Breast epithelium (tissue), 4 donors: ENCODE measurements around the gene ENTPD3. TPM values are rescaled to one million over a fixed set of nuclear protein-coding genes. Genes with fewer than 3 reads are reported as not detected.

Source experiments
- DNase-seq, 2 donors: peaks; one replicate each; pipeline ENCODE4 v3.0.0-alpha.2; 2019; ENCODE audit warnings: low spot score in 2 of 2
- H3K27ac ChIP-seq, 2 donors: fragments of 200-600 bp; sonication (generic) in 1 of 2; one replicate each; pipeline ENCODE4 v1.5.1; 2016 to 2019; ENCODE audit warnings: mild to moderate bottlenecking in 1 of 2
- H3K27me3 ChIP-seq, 2 donors: fragments of 200-600 bp; sonication (generic) in 1 of 2; one replicate each; pipeline versions ENCODE4 v1.5.1 to v1.6.0; 2017 to 2019; ENCODE audit warnings: control low read depth in 1 of 2, mild to moderate bottlenecking in 1 of 2
- H3K36me3 ChIP-seq: fragments of 200-600 bp; one replicate; pipeline ENCODE4 v1.5.1; 2019
- H3K4me1 ChIP-seq, 2 donors: fragments of 200-600 bp; sonication (generic); one replicate each; pipeline ENCODE4 v1.5.1; 2016 to 2019; ENCODE audit warnings: control low read depth in 1 of 2
- H3K4me3 ChIP-seq, 3 donors: fragments of 200-600 bp; sonication (generic); 1 replicate in 2 of 3; 2 replicates in 1 of 3; pipeline ENCODE4 v1.5.1; 2016 to 2019; ENCODE audit warnings: mild to moderate bottlenecking in 3 of 3, moderate library complexity in 2 of 3
- H3K9me3 ChIP-seq, 2 donors: fragments of 200-600 bp; sonication (generic) in 1 of 2; one replicate each; pipeline ENCODE4 v1.5.1; 2016 to 2019; ENCODE audit warnings: control low read depth in 1 of 2
- CTCF ChIP-seq, 3 donors: fragments of 450-650 bp; IDR thresholded peaks; one replicate each; pipeline ENCODE4 v1.5.1; 2016 to 2017; ENCODE audit warnings: antibody characterized with exemption in 3 of 3, mild to moderate bottlenecking in 3 of 3, moderate library complexity in 3 of 3
- POLR2A ChIP-seq: fragments of 450-650 bp; IDR thresholded peaks from one replicate; pipeline ENCODE4 v1.6.1; 2016; ENCODE audit warnings: antibody characterized with exemption, mild to moderate bottlenecking, moderate library complexity
- POLR2AphosphoS5 ChIP-seq, 3 donors: sonication (generic); formaldehyde crosslinking; IDR thresholded peaks; one replicate each; pipeline ENCODE4 v1.6.1; 2017; ENCODE audit warnings: antibody characterized with exemption in 3 of 3
- intact Hi-C: fragments of 100-400 bp; cut with DNase I; formaldehyde crosslinking; loops from one replicate; pipeline ENCODE4 v1.15.1; 2023; ENCODE audit warnings: low total_unique reads
- total RNA-seq, 3 donors: library from RNA; depleted of rRNA; stranded (reverse); fragments of >200 nt; gene quantifications; one replicate each; pipeline ENCODE4 v1.1.0, GENCODE V29; 2016

ENTPD3 gene
- total RNA-seq, 3 donors from 2014 or later, result 1.4 to 7.5 (median 1.5) TPM

GRCh38 chr3:40355410-40355809, 31.6 kb upstream of the ENTPD3 start:
- TF ChIP-seq POLR2AphosphoS5 (IDR thresholded peaks at IDR 0.05) (no peak), CTCF (IDR thresholded peaks at IDR 0.05) (no peak), POLR2A (no peak)
- Histone ChIP-seq H3K27ac (no peak overlapping the region), H3K4me1 (no peaks in the 10 kb centered on the region), H3K4me3 (no peak overlapping the region), H3K36me3 (no peaks in the 10 kb centered on the region), H3K27me3 (no peaks in the 10 kb centered on the region), H3K9me3 (peaks cover 0 to 9% of the 10 kb centered on the region in 2 donors)
- DNase-seq, result no peak
- intact Hi-C loops, result no loop called here

- no peak for DNase-seq
- H3K4me1 ChIP-seq, result no peaks in the 10 kb centered on the region
- H3K4me3 ChIP-seq, result no peak overlapping the region
- intact Hi-C loops, result no loop called here
- TF ChIP-seq POLR2AphosphoS5 (IDR thresholded peaks at IDR 0.05), result no peak
- TF ChIP-seq POLR2A, result no peak
- no peak for TF ChIP-seq CTCF (IDR thresholded peaks at IDR 0.05)
- H3K36me3 ChIP-seq, result no peaks in the 10 kb centered on the region
- no peaks in the 10 kb centered on the region for H3K27me3 ChIP-seq
- H3K27ac ChIP-seq, result no peak overlapping the region
- no peaks in the 10 kb centered on the region for H3K9me3 ChIP-seq
These were observed 28.5 kb upstream of the ENTPD3 start for GRCh38 chr3:40358454-40358853.

- Histone ChIP-seq H3K9me3 (no peaks in the 10 kb centered on the region), H3K27ac (no peak overlapping the region), H3K4me1 (no peaks in the 10 kb centered on the region), H3K36me3 (no peaks in the 10 kb centered on the region), H3K27me3 (no peaks in the 10 kb centered on the region), H3K4me3 (no peak overlapping the region)
- intact Hi-C loops, result no loop called here
- no peak for DNase-seq
- no peak for TF ChIP-seq CTCF (IDR thresholded peaks at IDR 0.05)
These were observed 23.3 kb upstream of the ENTPD3 start for GRCh38 chr3:40363674-40364073.

- Histone ChIP-seq H3K4me1 (no peaks in the 10 kb centered on the region), H3K27ac (no peak overlapping the region), H3K27me3 (no peaks in the 10 kb centered on the region), H3K9me3 (no peaks in the 10 kb centered on the region), H3K4me3 (no peak overlapping the region), H3K36me3 (no peaks in the 10 kb centered on the region)
- intact Hi-C loops, result no loop called here
- DNase-seq, result no peak
- TF ChIP-seq CTCF (IDR thresholded peaks at IDR 0.05), result no peak
- no peak for TF ChIP-seq POLR2AphosphoS5 (IDR thresholded peaks at IDR 0.05)
- no peak for TF ChIP-seq POLR2A
These were observed 20.5 kb upstream of the ENTPD3 start for GRCh38 chr3:40366203-40367162.

- Histone ChIP-seq H3K36me3 (no peaks in the 10 kb centered on the region), H3K4me3 (no peak overlapping the region)
These were observed 17.3 kb upstream of the ENTPD3 start for GRCh38 chr3:40369716-40370115.

More at GRCh38 chr3:40369716-40370115, 17.3 kb upstream of the ENTPD3 start:
- Histone ChIP-seq H3K27ac (no peak overlapping the region), H3K27me3 (no peaks in the 10 kb centered on the region), H3K9me3 (no peaks in the 10 kb centered on the region), H3K4me1 (no peaks in the 10 kb centered on the region)
- intact Hi-C loops, result no loop called here
- no peak for DNase-seq
- no peak for TF ChIP-seq CTCF (IDR thresholded peaks at IDR 0.05)
- TF ChIP-seq POLR2AphosphoS5 (IDR thresholded peaks at IDR 0.05), result no peak
- no peak for TF ChIP-seq POLR2A
